HuH-7.5 (cell line): ENCODE measurements around the gene NDST4.

Source experiments
- DNase-seq: peaks from one replicate; pipeline ENCODE4 v3.0.0; 2011; ENCODE audit warnings: low spot score

The NDST4 gene

GRCh38 chr4:114907568-114907967, 205.9 kb downstream of the NDST4 start:
- no peak for DNase-seq

GRCh38 chr4:114905017-114905416, 208.4 kb downstream of the NDST4 start:
- no peak for DNase-seq

DNA sequence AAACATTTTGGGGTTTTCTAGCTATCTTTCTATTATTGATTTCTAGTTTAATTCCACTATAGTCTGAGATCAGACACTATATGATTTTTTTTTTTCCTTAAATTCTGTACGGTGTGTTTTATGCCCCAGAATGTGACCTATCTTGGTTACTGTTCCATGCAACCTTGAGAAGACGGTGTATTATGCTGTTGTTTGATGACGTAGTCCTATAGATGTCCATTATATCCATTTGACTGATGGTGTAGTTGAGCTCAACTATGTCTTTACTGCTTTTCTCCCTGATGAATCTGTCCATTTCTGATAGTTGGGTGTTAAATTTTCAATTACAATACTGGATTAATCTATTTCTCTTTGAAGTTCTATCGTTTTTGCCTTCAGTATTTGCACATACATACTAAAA, 212.5 kb downstream of the NDST4 start:
- DNase-seq: no peak

- DNase-seq: no peak
These were observed 222.6 kb downstream of the NDST4 start for GRCh38 chr4:114890773-114891172.

GRCh38 chr4:114886761-114887160, 226.7 kb downstream of the NDST4 start:
- no peak for DNase-seq

GRCh38 chr4:114883641-114884040, 229.8 kb downstream of the NDST4 start:
- DNase-seq: no peak

GRCh38 chr4:114879916-114880669, 233.3 kb downstream of the NDST4 start:
- no peak for DNase-seq

DNA sequence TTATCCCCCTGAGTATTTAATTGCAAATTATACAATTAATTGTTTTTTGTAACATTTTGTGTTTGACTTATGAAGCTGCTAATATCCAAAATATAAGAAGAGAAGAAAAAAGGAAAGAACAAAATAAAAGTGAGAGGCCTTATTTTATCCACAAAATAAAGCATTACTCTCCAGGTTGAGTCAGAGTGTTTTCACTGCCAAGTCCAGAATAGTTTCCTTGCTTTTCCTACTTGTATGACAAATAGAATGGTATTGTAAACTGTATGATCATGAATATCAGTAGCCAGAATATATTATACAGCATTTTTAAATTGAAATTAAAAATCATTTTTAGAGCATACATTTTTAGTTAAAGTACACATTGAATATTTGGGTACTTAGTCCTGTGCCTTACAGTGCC, 237.8 kb downstream of the NDST4 start:
- no peak for DNase-seq

- DNase-seq: no peak
These were observed 239.1 kb downstream of the NDST4 start for GRCh38 chr4:114874321-114874720.

DNA sequence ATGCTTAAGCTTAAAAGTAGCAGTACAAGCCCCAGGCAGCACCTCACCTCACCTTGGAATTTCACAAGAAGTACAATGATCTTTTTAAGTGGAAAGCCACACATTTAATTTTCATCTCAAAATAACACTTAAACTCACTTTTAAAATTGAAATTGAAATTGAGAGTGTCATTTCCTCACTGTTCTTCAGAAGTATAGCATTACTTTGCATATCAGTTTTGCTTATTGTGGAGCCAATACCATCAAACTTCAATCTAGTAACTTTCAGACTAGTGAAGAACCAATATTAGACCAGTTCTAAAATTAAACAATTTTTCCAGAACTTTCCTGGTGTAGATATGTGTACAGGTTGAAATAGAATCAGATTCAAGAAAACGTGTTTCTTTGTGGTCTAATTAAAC, 242.4 kb downstream of the NDST4 start:
- DNase-seq: no peak

DNA sequence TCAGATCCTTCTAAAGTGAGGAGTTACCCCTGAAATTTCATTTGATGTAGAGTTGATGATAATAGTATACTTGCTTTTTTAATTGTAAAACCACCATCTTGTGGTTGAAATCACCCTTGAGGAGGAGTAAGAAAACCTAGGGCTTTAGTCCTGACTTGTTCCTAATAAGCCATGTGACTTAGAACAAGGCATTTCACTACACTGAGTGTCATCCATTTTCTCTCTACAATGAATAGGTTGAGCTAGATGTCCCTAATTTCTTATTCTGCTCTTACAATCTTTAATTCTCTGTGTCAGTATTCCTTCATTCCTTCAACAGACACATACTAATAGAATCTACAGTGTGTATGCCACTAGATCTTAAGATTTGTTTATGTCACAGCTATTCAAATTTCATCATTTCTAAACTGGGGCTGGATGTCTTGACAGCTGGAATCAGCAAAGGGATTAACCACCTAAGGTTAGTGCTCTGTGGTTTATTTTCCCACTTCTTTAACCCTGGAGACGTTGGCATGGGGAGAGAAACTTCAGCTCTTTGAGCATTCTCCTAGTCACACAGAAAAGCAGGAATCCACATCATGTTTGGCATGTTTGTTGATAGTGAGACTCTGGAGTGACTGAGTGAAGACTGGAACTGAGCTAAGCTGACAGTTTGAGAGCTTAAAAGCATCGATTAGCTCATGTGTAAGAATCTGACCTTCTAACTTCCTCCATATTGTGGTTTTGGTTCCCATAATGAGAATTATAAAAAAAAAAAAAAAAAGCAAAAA, 246.3 kb downstream of the NDST4 start:
- no peak for DNase-seq

GRCh38 chr4:114864060-114864459, 249.4 kb downstream of the NDST4 start:
- DNase-seq: no peak

GRCh38 chr4:114860786-114861185, 252.6 kb downstream of the NDST4 start:
- DNase-seq: no peak

- no peak for DNase-seq
These were observed 255.6 kb downstream of the NDST4 start for GRCh38 chr4:114857831-114858230.

- no peak for DNase-seq
These were observed 273.4 kb downstream of the NDST4 start for GRCh38 chr4:114839986-114840385.

DNA sequence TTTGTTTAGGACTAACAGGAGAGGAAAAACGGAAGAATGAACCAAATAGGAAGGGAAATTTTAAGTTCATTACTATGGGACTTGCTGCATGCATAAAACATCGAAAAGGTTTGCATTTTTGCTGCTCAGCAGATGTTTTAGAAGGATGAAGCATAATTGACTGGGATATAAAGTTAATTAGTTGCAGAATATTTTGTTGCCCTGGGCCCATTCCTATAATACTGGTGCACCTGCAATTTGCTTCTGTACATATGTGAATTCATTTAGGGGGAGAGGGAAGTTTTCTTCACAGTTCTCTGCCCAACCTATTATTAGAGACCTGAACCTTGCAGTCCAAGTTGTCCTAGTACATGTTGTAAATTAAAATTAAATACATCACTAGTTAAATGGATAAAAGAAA, 282.8 kb downstream of the NDST4 start:
- DNase-seq: no peak

- DNase-seq: no peak
These were observed 285.8 kb downstream of the NDST4 start for GRCh38 chr4:114827651-114828050.

DNA sequence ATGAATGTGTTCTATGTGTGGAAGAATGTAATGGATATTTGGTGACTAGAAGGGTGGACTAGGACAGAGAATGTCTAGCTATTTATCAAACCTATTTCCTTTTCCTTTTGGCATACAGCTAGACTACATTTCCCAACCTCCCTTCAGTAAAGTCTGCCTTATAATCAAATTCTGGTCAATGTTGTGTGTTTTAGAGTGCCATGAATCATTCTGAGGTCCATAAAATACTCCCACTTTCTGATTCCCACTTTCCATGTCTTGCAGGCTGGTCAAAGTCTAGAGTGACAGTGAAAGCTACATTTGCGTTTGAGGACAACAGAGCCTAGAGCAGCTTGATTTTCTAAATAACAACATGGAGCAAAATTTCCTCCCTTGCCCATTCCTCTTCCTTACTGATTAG, 297.7 kb downstream of the NDST4 start:
- DNase-seq: no peak

- no peak for DNase-seq
These were observed 299.5 kb downstream of the NDST4 start for GRCh38 chr4:114813961-114814360.

GRCh38 chr4:114811564-114812301, 301.7 kb downstream of the NDST4 start:
- no peak for DNase-seq

- peak; percentile 22 for DNase-seq
These were observed 305.5 kb downstream of the NDST4 start for GRCh38 chr4:114807759-114808404.

GRCh38 chr4:114807357-114807756, 306.1 kb downstream of the NDST4 start:
- DNase-seq: no peak
